Astrocyte (in vitro differentiated cells and primary cell): ENCODE measurements around the gene CASK. TPM values are rescaled to one million over a fixed set of nuclear protein-coding genes. Genes with fewer than 3 reads are reported as not detected.

Experiments
- DNase-seq: peaks from one replicate; pipeline ENCODE4 v3.0.0-alpha.2; 2010; ENCODE audit warnings: low read depth
- FAIRE-seq: peaks from 2 replicates; lab custom pipeline; 2011; peaks lifted over from hg19 to GRCh38; lab: Jason Lieb, UNC
- H2AFZ ChIP-seq: 2 replicates; pipeline ENCODE4 v1.6.0; 2012; ENCODE audit warnings: low read depth, low read length, inconsistent platforms
- H3K27ac ChIP-seq: 2 replicates; pipeline ENCODE4 v1.5.1; 2011; ENCODE audit warnings: low read depth, low read length, inconsistent platforms
- H3K27me3 ChIP-seq: 2 replicates; pipeline ENCODE4 v1.6.0; 2011; ENCODE audit warnings: low read length, inconsistent platforms; ENCODE audit not compliant: insufficient read depth
- H3K36me3 ChIP-seq: 2 replicates; pipeline ENCODE4 v1.5.1; 2011; ENCODE audit warnings: low read length, inconsistent platforms; ENCODE audit not compliant: insufficient read depth
- H3K4me1 ChIP-seq: 2 replicates; pipeline ENCODE4 v1.5.1; 2011; ENCODE audit warnings: low read length, inconsistent platforms; ENCODE audit not compliant: insufficient read depth
- H3K4me2 ChIP-seq: 2 replicates; pipeline ENCODE4 v1.6.0; 2012; ENCODE audit warnings: low read length, inconsistent platforms
- H3K4me3 ChIP-seq: 2 replicates; pipeline ENCODE4 v1.5.1; 2011; ENCODE audit warnings: low read depth, mild to moderate bottlenecking, low read length, inconsistent platforms; ENCODE audit not compliant: insufficient read depth
- H3K79me2 ChIP-seq: 2 replicates; pipeline ENCODE4 v1.6.0; 2012; ENCODE audit warnings: mild to moderate bottlenecking, low read length, inconsistent platforms; ENCODE audit not compliant: insufficient read depth
- H3K9ac ChIP-seq: 2 replicates; pipeline ENCODE4 v1.6.0; 2012; ENCODE audit warnings: mild to moderate bottlenecking, low read length, inconsistent platforms
- H3K9me3 ChIP-seq: 2 replicates; pipeline ENCODE4 v1.5.1; 2012; ENCODE audit warnings: low read depth, mild to moderate bottlenecking, low read length, inconsistent platforms; ENCODE audit not compliant: insufficient read depth
- H4K20me1 ChIP-seq: 2 replicates; pipeline ENCODE4 v1.6.0; 2012; ENCODE audit warnings: low read length, inconsistent platforms; ENCODE audit not compliant: insufficient read depth
- H3K27ac Mint-ChIP-seq: one replicate; pipeline ENCODE4 v1.8.0; 2021; ENCODE audit warnings: mild to moderate bottlenecking, mixed read lengths; ENCODE audit not compliant: unreplicated experiment
- H3K27me3 Mint-ChIP-seq: one replicate; pipeline ENCODE4 v1.8.0; 2021; ENCODE audit warnings: low read depth, mixed read lengths; ENCODE audit not compliant: unreplicated experiment
- H3K36me3 Mint-ChIP-seq: one replicate; pipeline ENCODE4 v1.8.0; 2021; ENCODE audit warnings: low read depth, mixed read lengths; ENCODE audit not compliant: unreplicated experiment
- H3K4me1 Mint-ChIP-seq: one replicate; pipeline ENCODE4 v1.8.0; 2021; ENCODE audit warnings: low read depth, mixed read lengths; ENCODE audit not compliant: unreplicated experiment
- H3K4me3 Mint-ChIP-seq: one replicate; pipeline ENCODE4 v1.8.0; 2021; ENCODE audit warnings: mild to moderate bottlenecking, moderate library complexity, mixed read lengths; ENCODE audit not compliant: unreplicated experiment
- H3K9me3 Mint-ChIP-seq: one replicate; pipeline ENCODE4 v1.8.0; 2021; ENCODE audit warnings: mild to moderate bottlenecking, mixed read lengths; ENCODE audit not compliant: unreplicated experiment
- CTCF ChIP-seq: IDR thresholded peaks from 2 replicates; pipeline ENCODE4 v1.5.1; 2011; ENCODE audit warnings: low read depth, mild to moderate bottlenecking, inconsistent platforms, low read length, moderate library complexity; ENCODE audit not compliant: insufficient read depth
- EZH2 ChIP-seq: IDR thresholded peaks from 2 replicates; pipeline ENCODE4 v1.6.1; 2012; ENCODE audit warnings: mild to moderate bottlenecking, low read length, inconsistent platforms; ENCODE audit not compliant: insufficient read depth
- total RNA-seq: library from RNA; stranded (reverse); gene quantifications from 2 replicates; pipeline ENCODE4 v1.2.1, GENCODE V29; 2021

CASK gene
- total RNA-seq, 1 donor from 2014 or later: 99.3 TPM

- no peak overlapping the region for H3K9ac ChIP-seq
- peaks cover 12% of the 10 kb centered on the region for H4K20me1 ChIP-seq
- no peaks in the 10 kb centered on the region for H3K9me3 Mint-ChIP-seq
- no peak overlapping the region for H3K4me2 ChIP-seq
- H2AFZ ChIP-seq: no peak overlapping the region
- FAIRE-seq (peak; percentile 90), DNase-seq (no peak)
- H3K9me3 ChIP-seq: no peaks in the 10 kb centered on the region
- H3K4me3 ChIP-seq: no peak overlapping the region
- H3K27me3 Mint-ChIP-seq: no peaks in the 10 kb centered on the region
- no peak overlapping the region for H3K4me3 Mint-ChIP-seq
- no peaks in the 10 kb centered on the region for H3K4me1 Mint-ChIP-seq
- no peaks in the 10 kb centered on the region for H3K36me3 ChIP-seq
- no peak overlapping the region for H3K27ac ChIP-seq
- no peak overlapping the region for H3K27ac Mint-ChIP-seq
- peaks cover 17% of the 10 kb centered on the region for H3K79me2 ChIP-seq
- H3K27me3 ChIP-seq: no peaks in the 10 kb centered on the region
- no peaks in the 10 kb centered on the region for H3K4me1 ChIP-seq
- TF ChIP-seq EZH2: no peak
- TF ChIP-seq CTCF: no peak
- no peaks in the 10 kb centered on the region for H3K36me3 Mint-ChIP-seq
These were observed 59.8 kb downstream of the CASK start for GRCh38 chrX:41863343-41864203.

GRCh38 chrX:41862562-41863184, 60.7 kb downstream of the CASK start:
- Mint-ChIP-seq H3K36me3 (no peaks in the 10 kb centered on the region), H3K27ac (no peak overlapping the region), H3K9me3 (no peaks in the 10 kb centered on the region), H3K4me3 (no peak overlapping the region), H3K27me3 (no peaks in the 10 kb centered on the region), H3K4me1 (peaks cover 3% of the 10 kb centered on the region)
- no peak overlapping the region for H2AFZ ChIP-seq
- FAIRE-seq: peak; percentile 88
- H3K4me3 ChIP-seq: no peak overlapping the region
- H3K27me3 ChIP-seq: no peaks in the 10 kb centered on the region
- no peaks in the 10 kb centered on the region for H3K9me3 ChIP-seq
- no peak overlapping the region for H3K27ac ChIP-seq
- no peaks in the 10 kb centered on the region for H3K4me1 ChIP-seq
- H3K79me2 ChIP-seq: peaks cover 24% of the 10 kb centered on the region
- H3K4me2 ChIP-seq: no peak overlapping the region
- H3K9ac ChIP-seq: no peak overlapping the region
- H4K20me1 ChIP-seq: peaks cover 20% of the 10 kb centered on the region
- H3K36me3 ChIP-seq: no peaks in the 10 kb centered on the region
- no peak for TF ChIP-seq CTCF
- TF ChIP-seq EZH2: no peak
- DNase-seq: no peak
